ENCODE results near the gene OR6C70.
"Not testable (repeated sequence)": the region's sequence is repeated elsewhere in the genome, so short reads cannot be mapped to it uniquely, and the experiment has no call there.

The OR6C70 gene

DNA sequence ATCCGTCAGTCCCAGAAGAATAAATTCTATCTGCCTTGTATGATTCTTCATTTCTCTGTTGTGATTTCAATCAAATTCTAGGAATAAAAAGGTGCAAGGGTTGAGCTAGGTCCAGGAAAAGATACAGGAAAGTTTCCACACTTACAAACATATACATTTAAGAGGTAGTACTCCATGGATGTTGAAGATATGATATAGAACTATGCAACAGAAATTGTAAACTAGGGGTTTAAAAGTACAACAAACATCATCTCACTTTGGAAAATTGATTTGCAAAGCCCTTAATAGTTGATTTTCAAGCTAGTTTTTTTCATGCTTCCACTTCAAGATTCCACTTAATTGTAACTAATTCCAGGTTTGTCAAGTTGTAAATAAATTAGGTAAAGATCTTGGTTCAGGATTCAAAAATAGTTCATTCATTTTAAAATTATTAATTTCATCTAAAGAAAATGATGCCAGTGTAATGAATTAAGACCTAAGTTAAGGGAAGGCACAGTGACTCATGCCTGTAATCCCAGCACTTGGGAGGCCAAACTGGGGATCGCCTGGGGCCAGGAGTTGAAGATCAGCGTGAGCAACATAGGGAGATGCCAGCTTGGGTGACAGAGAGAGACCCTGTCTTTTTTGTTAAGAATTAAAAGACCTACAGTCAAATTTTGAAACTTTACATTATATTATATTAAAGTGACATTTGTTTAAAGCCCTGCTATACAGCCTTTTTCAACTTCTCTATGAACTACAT lies at the start of gene OR6C70:
Gene OR6C70, minus strand, starts transcription at position 51 of the 742 bp plus-strand sequence. Its CDS starts 0 bp downstream, at position 51.
- no peak for DNase-seq

DNA sequence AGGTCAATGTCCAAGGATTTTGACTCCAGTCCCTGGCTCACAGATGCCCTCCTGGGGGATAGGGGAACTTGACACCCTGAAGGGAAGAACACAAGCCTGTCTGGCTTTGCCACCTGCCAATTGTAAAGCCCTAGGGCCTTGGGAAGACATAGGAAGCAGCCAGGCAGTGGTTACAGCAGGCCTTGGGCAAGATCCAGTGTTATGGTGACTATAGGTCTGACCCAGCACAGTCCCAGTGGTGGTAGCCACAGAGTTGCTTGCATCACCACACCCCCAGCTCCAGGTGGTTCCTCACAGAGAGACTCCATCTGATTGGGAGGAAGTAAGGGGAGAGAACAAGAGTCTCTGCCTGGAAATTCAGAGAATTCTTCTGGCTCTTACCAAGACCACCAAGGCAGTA lies 46.5 kb upstream of the OR6C70 start:
- DNase-seq = no peak

DNA sequence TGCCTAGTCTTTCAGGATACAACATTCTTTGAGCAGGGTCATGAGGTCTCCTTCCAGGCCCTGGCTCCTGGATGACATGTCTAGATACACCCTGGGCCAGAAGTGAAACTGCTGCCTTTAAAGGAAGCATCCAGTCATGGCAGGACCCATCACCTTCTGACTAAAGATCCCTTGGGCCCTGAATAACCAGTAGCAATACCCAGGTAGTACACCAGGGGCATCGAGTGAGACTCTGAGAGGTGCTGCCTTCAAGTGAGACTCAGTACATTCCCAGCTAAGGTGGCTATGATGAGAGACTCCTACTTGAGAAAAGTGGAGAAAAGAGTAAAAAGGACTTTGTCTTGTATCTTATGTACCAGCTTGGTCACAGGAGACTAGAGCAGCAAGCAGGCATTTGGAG lies 45.8 kb upstream of the OR6C70 start:
- DNase-seq = no peak

DNA sequence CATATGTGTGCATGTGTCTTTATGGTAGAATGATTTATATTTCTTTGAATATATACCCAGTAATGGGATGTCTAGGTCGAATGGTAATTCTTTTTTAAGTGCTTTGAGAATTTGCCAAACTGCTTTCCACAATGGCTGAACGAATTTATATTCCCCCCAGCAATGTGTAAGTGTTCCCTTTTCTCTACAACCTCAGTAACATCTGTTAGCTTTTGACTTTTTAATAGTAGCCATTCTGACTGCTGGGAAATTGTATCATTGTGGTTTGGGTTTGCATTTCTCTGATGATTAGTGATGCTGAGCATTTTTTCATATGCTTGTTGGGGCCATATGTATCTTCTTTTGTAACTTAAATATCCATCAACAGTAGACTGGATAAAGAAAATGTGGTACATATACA lies 31.7 kb upstream of the OR6C70 start:
- DNase-seq = no peak

DNA sequence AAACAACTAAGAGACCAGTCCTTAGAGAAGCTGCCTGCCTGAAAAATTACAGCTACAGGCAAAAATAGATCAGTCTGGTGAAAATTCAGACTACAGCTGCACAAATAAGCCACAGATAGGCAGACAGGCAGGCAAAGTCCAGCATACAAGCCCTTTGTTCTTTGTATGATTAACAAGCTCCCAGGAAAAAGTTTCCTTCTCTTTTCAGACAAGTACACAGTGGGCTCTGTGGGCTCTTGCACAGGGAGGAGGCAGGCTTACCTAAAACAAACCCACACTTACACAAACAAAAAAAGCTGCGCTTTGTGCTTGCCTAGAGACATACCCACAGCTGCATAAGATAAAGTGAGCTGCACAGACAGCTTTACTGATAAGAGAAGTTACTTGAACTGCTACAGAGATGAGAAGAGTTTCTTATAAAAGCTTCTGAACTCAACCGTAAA lies 29.9 kb upstream of the OR6C70 start:
- no peak for DNase-seq

DNA sequence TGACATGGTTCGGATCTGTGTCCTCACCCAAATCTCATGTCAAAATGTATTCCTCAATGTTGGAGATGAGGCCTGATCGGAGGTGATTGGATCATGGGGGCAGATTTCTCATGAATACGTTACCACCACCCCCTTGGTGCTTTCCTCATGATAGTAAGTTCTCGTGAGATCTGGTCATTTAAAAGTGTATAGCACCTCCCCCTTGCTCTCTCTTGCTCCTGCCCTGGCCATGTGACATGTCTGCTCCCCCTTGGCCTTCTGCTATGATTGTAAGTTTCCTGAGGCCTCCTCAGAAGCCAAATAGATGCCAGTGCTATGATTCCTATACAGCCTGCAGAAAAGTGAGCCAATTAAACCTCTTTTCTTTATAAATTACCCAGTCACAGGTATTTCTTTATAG lies 29.3 kb upstream of the OR6C70 start:
- DNase-seq = no peak

DNA sequence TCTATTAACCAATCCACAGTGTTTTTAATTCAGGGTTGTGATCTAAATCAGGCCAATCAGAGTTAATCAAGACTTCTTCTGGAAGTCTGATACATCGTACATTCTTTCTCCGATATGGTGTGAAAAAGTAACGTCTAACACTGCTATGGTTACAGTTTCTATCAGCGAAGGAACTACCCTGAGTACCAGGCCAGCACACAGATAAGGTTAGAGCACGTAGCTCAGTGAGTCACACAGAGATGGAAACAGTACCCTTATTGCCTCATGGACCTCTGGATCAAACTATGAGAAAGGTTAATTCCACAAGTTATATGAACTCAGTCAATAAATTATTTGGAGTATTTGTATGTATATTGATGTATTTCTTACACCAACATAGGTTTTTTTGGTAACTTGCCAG lies 25.6 kb upstream of the OR6C70 start:
- no peak for DNase-seq

DNA sequence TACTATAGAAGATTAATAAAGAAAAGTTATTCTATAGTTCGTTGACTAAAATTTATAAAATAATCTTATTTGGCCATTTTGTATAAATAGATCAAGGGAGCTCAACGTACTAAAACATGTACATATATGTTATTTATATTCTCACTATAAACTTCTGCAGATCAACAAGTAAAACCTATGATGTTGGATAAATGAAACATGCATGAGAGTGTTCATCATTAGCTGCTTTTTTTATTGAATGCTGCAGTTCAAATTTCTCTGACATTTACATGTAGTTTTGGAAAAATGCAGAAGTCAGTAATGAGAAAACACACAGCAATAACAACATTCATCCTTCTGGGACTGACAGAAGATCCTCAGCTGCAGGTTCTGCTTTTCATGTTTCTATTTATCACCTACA lies 22.1 kb upstream of the OR6C70 start, which contains the start of gene OR6C68:
Gene OR6C68, plus strand, starts transcription at position 301 of the 400 bp plus-strand sequence. Its CDS starts 0 bp downstream, at position 301.
- no peak for DNase-seq

DNA sequence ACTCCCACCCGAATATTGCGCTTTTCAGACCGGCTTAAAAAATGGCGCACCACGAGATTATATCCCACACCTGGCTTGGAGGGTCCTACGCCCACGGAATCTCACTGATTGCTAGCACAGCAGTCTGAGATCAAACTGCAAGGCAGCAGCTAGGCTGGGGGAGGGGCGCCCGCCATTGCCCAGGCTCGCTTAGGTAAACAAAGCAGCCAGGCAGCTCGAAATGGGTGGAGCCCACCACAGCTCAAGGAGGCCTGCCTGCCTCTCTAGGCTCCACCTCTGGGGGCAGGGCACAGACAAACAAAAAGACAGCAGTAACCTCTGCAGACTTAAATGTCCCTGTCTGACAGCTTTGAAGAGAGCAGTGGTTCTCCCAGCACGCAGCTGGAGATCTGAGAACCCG lies 14.3 kb upstream of the OR6C70 start:
- DNase-seq = not testable (repeated sequence)

DNA sequence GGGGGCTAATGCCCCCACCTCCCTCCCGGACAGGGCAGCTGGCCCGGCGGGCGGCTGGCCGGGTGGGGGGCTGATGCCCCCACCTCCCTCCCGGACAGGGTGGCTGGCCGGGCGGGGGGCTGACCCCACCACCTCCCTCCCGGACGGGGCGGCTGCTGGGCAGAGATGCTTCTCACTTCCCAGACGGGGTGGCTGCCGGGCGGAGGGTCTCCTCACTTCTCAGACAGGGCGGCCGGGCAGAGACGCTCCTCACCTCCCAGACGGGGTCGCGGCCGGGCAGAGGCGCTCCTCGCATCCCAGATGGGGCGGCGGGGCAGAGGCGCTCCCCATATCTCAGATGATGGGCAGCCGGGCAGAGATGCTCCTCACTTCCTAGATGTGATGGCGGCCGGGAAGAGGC lies 9.2 kb upstream of the OR6C70 start:
- DNase-seq = not testable (repeated sequence)

DNA sequence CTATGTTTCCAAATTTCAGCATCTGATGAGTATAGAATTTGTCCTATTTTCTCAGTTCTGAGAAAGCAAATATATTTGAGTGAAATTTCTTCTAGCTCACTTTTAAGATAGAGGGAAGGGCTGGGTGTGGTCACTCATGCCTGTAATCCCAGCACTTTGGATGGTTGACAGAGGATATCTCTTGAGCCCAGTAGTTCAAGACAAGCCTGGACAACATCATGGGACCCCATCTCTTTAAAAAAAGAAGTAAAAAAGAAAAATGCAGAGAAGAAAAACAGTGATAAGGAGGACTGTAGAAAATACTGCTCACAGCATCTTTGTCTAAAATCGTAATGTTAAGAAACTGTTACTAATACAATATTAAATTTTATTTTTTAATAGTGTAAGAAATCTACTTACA lies 2.3 kb upstream of the OR6C70 start:
- DNase-seq = no peak

DNA sequence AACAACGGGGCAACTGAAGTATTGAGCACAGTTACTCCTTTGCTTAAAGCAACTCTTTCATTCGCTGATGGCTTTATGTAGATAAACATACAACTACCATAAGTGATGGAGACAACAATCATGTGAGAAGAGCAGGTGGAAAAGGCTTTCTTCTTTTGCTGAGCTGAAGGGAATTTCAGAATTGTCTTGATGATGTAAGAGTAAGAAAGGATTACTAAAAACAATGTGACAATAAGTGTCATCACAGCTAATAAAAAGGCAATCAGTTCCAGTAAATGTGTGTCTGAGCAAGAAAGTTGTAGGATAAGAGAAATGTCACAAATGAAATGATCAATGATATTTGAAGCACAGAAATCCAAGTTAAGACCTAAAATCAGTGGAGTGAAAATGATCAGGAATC lies 647 bp downstream of the OR6C70 start:
- no peak for DNase-seq

DNA sequence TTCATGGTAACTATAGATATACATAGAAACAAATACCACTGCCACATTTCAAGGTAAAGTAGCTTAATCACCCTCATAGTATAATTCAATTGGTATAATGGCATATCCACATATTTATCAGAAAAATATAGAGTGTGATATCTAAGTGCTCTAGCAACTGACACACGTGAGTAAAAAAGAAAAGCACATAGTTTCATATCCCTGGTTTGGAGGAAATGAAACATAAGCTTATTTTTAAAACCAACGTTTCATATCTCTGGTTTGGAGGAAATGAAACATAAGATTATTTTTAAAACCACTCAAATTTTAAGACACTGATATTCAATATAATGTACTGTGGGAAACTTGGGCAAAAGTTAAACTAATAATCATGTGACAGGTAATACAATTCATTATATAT lies 2.1 kb downstream of the OR6C70 start:
- DNase-seq = no peak

DNA sequence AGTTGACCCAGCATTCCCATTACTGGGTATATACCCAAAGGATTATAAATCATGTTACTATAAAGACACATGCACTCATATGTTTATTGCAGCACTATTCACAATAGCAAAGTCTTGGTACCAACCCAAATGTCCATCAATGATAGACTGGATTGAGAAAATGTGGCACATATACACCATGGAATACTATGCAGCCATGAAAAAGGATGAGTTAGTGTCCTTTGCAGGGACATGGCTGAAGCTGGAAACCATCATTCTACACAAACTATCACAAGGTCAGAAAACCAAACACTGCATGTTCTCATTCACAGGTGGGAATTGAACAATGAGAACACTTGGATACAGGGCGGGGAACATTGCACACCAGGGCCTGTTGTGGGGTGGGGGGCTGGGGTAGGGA lies 5.0 kb downstream of the OR6C70 start:
- not testable (repeated sequence) for DNase-seq

DNA sequence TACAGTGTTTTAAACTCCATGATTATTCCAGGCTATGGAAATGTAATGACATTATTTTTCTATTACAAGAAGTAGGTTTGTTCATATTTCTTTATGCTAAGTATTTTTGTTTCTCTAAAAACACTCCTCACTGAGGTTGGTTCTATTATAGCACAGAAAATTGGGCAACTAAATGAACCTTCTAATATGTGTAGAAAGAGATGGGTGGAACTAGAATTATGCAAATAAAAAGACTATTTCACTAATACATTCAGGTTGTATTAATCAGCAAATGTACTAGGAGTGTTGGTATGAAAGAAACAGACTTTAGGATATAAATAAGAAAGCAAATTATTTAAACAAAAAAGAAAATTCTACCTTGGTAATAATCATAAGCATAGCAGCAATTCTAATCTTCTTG lies 21.1 kb downstream of the OR6C70 start:
- no peak for DNase-seq

DNA sequence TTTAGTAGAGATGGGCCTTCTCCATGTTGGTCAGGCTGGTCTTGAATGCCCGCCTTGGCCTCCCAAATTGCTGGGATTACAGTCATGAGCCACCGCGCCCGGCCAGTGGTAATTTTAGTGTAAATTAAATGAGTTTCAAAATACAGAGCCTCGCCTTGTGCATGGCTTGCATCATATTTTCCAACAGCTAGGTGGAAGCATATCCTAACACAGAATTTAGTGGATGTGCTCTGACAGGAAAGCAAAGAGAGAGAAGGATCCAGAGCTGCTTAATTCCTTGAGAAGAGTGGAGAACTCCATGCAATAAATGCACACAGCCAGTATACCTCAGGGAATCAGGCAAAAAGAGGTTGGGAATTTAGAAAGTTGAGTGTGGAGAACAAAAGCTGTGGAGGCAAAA lies 23.6 kb downstream of the OR6C70 start:
- DNase-seq = no peak

DNA sequence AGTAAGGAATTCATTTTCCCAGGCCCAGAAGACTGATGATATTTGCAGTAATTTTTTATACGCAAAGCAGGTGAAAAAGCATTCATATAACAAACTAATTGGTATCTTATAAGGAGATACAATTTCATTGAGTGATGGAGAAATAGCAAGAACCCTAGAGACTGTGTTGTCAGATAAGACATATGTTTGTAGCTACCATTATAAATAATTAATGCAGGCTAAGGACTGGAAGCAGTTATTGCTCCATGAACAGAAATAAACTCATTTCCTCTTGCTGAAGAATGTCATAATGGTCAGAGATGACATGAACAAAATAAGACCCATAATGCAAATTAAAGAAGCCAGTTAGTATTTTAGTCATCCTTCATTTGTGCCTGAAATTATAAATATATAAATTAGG lies 24.6 kb downstream of the OR6C70 start:
- no peak for DNase-seq

DNA sequence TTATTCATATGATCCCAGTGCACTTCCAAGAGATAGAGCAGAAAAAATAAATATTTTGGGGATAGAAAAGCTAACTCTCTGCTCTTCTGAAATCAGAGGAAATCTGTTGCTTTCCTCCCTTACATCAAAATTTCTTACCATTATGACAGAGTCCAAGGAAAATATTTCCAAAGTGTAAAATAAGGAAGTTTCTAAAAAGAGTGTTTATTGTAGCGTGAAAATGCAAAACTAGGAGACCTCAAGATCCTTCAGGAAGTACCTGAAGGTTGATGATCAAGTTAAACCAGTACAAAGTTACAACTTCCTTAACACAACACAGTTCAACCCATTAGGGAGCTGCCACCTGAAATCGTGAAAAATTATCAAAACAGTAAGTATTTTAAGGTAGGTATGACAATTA lies 26.2 kb downstream of the OR6C70 start, which contains the start of gene OR6C2:
Gene OR6C2, plus strand, starts transcription at position 301 of the 400 bp plus-strand sequence. CDS start 8,138 bp downstream, outside the sequence.
- no peak for DNase-seq

DNA sequence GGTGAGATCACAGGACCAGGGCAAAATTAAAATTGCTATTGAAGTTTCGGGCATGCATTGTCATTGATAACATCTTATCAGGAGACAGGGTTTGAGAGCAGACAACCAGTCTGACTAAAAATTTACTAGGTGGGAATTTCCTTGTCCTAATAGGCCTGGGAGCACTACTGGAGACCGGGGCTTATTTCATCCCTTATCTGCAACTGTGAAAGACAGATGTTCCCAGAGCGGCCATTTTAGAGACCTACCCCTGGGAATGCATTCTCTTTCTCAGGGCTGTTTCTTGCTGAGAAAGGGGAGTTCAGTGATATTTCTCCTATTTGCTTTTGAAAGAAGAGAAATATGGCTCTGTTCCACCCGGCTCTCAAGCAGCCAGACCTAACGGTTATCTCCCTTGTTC lies 28.7 kb downstream of the OR6C70 start:
- not testable (repeated sequence) for DNase-seq

DNA sequence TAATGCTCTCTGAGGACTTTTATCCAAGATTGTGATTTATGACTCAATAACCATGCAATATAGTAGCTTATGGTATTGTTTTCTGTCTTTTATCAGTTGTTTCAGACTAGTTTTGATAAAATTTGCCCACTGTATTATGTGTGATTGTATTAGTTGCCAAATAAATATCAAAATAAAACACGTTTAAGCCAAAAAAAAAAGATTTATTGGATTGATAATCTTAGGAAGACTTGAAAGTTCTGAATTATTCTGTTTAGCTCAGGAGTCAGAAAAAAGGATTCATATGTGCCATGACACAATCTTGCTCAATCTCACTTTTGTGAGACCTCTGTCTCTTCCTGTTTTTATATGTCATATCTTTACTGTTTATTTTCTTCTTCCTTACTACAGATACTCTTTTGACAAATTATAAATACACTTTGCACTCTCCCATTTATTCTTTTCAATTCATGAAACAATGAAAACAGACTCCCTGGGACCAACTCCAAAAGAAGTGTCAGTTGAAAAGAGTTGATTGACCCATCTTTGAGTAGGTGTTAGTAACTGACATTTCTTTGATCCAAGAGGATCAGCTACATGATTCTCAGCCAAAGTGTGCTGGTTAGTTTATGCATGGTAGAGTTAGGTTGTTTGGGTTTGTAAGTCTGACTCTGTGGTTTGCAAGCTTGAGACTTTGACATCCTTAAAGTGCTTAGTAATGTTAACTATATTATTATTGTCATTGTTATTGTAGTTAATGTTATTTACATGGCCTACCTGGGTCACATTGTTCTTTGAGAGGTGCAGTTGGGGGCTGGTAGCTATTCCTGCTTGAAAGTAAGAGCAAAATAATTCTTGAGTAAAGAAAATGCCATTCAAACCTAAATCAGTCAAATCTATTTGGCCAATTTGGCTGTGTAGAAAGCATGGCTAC lies 41.4 kb downstream of the OR6C70 start:
- DNase-seq = no peak

DNA sequence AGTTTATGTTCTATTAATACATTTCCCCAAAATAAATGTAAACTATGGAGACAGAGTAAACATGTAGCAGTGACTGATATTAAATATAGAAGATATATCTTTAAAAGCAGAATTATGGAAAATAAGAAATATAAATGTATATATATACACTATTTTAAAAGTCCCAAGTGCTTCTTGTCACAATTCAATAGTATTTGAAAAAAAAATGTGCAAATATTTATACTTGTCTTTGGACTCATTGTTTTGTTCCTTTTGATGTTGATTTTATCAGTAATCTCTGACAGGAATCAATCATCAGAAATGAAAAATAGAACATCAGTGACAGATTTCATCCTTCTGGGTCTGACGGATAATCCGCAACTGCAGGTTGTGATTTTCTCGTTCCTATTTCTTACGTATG lies 44.0 kb downstream of the OR6C70 start, which contains the start of gene OR6C76:
Gene OR6C76, plus strand, starts transcription at position 301 of the 400 bp plus-strand sequence. Its CDS starts 0 bp downstream, at position 301.
- no peak for DNase-seq

DNA sequence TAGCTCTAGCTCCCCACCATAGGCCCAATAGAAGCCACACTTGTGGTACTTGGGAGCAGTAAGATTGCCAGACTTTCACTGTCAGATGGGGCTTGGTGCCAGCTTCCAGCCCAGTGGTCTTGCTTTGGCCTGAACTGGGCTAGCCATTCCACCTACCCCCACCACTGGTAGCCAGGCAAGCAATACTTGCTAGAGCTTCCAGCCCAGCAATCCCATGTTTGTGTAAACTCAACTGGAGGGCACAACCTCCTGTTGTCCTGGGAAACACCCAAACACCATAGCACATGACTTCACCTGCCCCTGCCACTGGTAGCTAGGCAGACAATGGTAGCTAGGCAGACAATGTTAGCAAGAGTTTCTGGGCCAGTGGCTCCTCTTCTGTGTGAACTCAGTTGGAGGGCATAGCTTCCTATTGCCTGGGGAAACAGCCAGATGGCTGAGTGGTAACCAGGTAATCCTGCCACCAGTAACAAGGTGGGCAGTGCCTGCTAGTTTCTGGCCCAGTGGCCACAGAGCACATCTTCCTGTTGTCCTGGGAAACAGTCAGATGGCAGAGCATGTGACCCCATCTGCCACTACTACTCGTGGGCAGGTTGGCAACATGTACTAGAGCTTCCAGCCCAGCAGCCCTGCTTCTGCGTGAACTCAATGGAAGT lies 49.5 kb downstream of the OR6C70 start:
- no peak for DNase-seq
